ENCODE results near the gene C14orf119. TPM values are rescaled to one million over a fixed set of nuclear protein-coding genes. Genes with fewer than 3 reads are reported as not detected.

Gene C14orf119
- total RNA-seq, 1 experiment from 2014 or later, result 46.8 TPM

- H2AFZ ChIP-seq (ENCODE audit: low read depth, low read length, poor library complexity, severe bottlenecking), result no peak overlapping the region
- no peak for TF ChIP-seq CTCF (IDR thresholded peaks at IDR 0.05 in 2 of 3, conservative IDR thresholded peaks at IDR 0.05 in 1 of 3; ENCODE audit: borderline replicate concordance in 1 of 3, insufficient read depth in 1 of 3, low read depth in 2 of 3, low read length in 2 of 3)
- no peak for TF ChIP-seq EZH2 (IDR thresholded peaks at IDR 0.05)
- TF ChIP-seq, protein P1, sequence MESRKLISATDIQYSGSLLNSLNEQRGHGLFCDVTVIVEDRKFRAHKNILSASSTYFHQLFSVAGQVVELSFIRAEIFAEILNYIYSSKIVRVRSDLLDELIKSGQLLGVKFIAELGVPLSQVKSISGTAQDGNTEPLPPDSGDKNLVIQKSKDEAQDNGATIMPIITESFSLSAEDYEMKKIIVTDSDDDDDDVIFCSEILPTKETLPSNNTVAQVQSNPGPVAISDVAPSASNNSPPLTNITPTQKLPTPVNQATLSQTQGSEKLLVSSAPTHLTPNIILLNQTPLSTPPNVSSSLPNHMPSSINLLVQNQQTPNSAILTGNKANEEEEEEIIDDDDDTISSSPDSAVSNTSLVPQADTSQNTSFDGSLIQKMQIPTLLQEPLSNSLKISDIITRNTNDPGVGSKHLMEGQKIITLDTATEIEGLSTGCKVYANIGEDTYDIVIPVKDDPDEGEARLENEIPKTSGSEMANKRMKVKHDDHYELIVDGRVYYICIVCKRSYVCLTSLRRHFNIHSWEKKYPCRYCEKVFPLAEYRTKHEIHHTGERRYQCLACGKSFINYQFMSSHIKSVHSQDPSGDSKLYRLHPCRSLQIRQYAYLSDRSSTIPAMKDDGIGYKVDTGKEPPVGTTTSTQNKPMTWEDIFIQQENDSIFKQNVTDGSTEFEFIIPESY (IDR thresholded peaks at IDR 0.05; ENCODE audit: extremely low read depth, insufficient replicate concordance, low read length), result no peak
- TF ChIP-seq, protein P2, sequence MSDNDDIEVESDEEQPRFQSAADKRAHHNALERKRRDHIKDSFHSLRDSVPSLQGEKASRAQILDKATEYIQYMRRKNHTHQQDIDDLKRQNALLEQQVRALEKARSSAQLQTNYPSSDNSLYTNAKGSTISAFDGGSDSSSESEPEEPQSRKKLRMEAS (IDR thresholded peaks at IDR 0.05), result no peak
- no peak for TF ChIP-seq JUND (IDR thresholded peaks at IDR 0.05)
- no peak for TF ChIP-seq ZNF274 (IDR thresholded peaks at IDR 0.05; ENCODE audit: low read depth, low read length)
- no peak for TF ChIP-seq RAD21 (IDR thresholded peaks at IDR 0.05; ENCODE audit: low read depth)
- no peak for TF ChIP-seq SRF (IDR thresholded peaks at IDR 0.05; ENCODE audit: low read depth)
- TF ChIP-seq, protein P3, sequence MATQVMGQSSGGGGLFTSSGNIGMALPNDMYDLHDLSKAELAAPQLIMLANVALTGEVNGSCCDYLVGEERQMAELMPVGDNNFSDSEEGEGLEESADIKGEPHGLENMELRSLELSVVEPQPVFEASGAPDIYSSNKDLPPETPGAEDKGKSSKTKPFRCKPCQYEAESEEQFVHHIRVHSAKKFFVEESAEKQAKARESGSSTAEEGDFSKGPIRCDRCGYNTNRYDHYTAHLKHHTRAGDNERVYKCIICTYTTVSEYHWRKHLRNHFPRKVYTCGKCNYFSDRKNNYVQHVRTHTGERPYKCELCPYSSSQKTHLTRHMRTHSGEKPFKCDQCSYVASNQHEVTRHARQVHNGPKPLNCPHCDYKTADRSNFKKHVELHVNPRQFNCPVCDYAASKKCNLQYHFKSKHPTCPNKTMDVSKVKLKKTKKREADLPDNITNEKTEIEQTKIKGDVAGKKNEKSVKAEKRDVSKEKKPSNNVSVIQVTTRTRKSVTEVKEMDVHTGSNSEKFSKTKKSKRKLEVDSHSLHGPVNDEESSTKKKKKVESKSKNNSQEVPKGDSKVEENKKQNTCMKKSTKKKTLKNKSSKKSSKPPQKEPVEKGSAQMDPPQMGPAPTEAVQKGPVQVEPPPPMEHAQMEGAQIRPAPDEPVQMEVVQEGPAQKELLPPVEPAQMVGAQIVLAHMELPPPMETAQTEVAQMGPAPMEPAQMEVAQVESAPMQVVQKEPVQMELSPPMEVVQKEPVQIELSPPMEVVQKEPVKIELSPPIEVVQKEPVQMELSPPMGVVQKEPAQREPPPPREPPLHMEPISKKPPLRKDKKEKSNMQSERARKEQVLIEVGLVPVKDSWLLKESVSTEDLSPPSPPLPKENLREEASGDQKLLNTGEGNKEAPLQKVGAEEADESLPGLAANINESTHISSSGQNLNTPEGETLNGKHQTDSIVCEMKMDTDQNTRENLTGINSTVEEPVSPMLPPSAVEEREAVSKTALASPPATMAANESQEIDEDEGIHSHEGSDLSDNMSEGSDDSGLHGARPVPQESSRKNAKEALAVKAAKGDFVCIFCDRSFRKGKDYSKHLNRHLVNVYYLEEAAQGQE (IDR thresholded peaks at IDR 0.05; ENCODE audit: low read depth), result no peak
- no peak for TF ChIP-seq EZH2phosphoT487 (IDR thresholded peaks at IDR 0.05; ENCODE audit: borderline replicate concordance)
- TF ChIP-seq YY1 (IDR thresholded peaks at IDR 0.05; ENCODE audit: extremely low read depth, insufficient replicate concordance, low read depth, low read length), result no peak
- TF ChIP-seq CEBPB (IDR thresholded peaks at IDR 0.05; ENCODE audit: low read depth), result no peak
- TF ChIP-seq CBX3 (IDR thresholded peaks at IDR 0.05; ENCODE audit: low read depth), result no peak
- TF ChIP-seq SIN3A (IDR thresholded peaks at IDR 0.05; ENCODE audit: low read depth), result no peak
- no peak for TF ChIP-seq ELF1 (IDR thresholded peaks at IDR 0.05; ENCODE audit: borderline replicate concordance, low read depth)
- H3K9ac ChIP-seq (ENCODE audit: low read length), result no peak overlapping the region
- no peaks in the 10 kb centered on the region for H3K27me3 ChIP-seq (ENCODE audit: insufficient read depth, low read length)
- no peaks in the 10 kb centered on the region for H3K79me2 ChIP-seq (ENCODE audit: insufficient read depth, low read length)
- H3K36me3 ChIP-seq (ENCODE audit: control insufficient read depth in 1 of 2, insufficient read depth in 2 of 2, low read length in 2 of 2), result no peaks in the 10 kb centered on the region
- no peaks in the 10 kb centered on the region for H3K4me1 ChIP-seq (ENCODE audit: control insufficient read depth in 1 of 2, insufficient read depth in 2 of 2, low read length in 2 of 2)
- RAD21 ChIA-PET (ENCODE audit: low non-redundant PET in 1 of 2, low total read pairs in 2 of 2, uncharacterized antibody in 2 of 2, unreplicated experiment in 2 of 2), result no interaction called here
- H4K20me1 ChIP-seq (ENCODE audit: insufficient read depth), result no peaks in the 10 kb centered on the region
- H3K9me3 ChIP-seq (ENCODE audit: control insufficient read depth in 1 of 2, insufficient read depth in 1 of 2, low read depth in 1 of 2, low read length in 2 of 2), result no peaks in the 10 kb centered on the region
- BruUV-seq (replicated peaks), result no TSS peak
- no peak overlapping the region for H3K27ac ChIP-seq (ENCODE audit: low read depth, low read length)
- DNase-seq (ENCODE audit: low read depth, low spot score), result no peak
- ATAC-seq, result no peak
- H3K9me2 ChIP-seq (ENCODE audit: insufficient read depth), result no peaks in the 10 kb centered on the region
- no peak overlapping the region for H3K4me3 ChIP-seq (replicated peaks in 1 of 2; ENCODE audit: low read depth in 1 of 2, low read length in 2 of 2)
- no peak overlapping the region for H3K4me2 ChIP-seq (ENCODE audit: low read length)
- CTCF ChIA-PET, result interaction anchor here (1.1 to 2.5 kb wide), 5 partner anchors 29 to 67 kb away, joined by 3 to 9 read pairs (median 3); partner anchors contain the start of gene ACIN1
- intact Hi-C loops (cut with micrococcal nuclease), result loop anchor here (5.0 kb wide), 1 partner anchor 259 kb away; no protein-coding TSS in a partner anchor
- POLR2A ChIA-PET, result interaction anchor here (1.2 kb wide), 1 partner anchor 257 kb away, joined by 3 read pairs; no protein-coding TSS in a partner anchor
Observed at GRCh38 chr14:23123419-23123818, 28.1 kb downstream of the C14orf119 start.

All from HCT116 (cell line).